GM12878 (cell line): Measurements from ENCODE around the gene UGT1A8.

Source experiments
- CEBPB ChIP-seq, 2 experiments: fragments of 150-350 bp in 1 of 2; IDR thresholded peaks; 2 replicates each; pipeline ENCODE4 v1.6.1; 2012 to 2014; ENCODE audit warnings: low read depth in 2 of 2, low read length in 2 of 2, borderline replicate concordance in 1 of 2, inconsistent platforms in 1 of 2
- EED ChIP-seq: sonication (generic); IDR thresholded peaks from 2 replicates; pipeline ENCODE4 v1.6.1; 2016; ENCODE audit warnings: antibody characterized with exemption, low read depth
- MYC ChIP-seq: IDR thresholded peaks from 2 replicates; pipeline ENCODE4 v1.6.1; 2011; ENCODE audit warnings: mild to moderate bottlenecking, low read length, moderate library complexity, inconsistent platforms; ENCODE audit not compliant: insufficient read depth, insufficient replicate concordance, insufficient read length, severe bottlenecking
- NR2C2 ChIP-seq: IDR thresholded peaks from 2 replicates; pipeline ENCODE4 v1.6.1; 2011; ENCODE audit warnings: borderline replicate concordance, low read depth; ENCODE audit not compliant: control insufficient read depth, insufficient read length
- NR2F1 ChIP-seq: fragments of 450-650 bp; conservative IDR thresholded peaks from 2 replicates; pipeline ENCODE4 v1.6.1; 2017; ENCODE audit warnings: mild to moderate bottlenecking
- NRF1 ChIP-seq: conservative IDR thresholded peaks from 2 replicates; pipeline ENCODE4 v1.6.1; 2011; ENCODE audit warnings: mild to moderate bottlenecking, low read depth, low read length, improper control_type of control experiment
- RFX5 ChIP-seq: IDR thresholded peaks from 2 replicates; pipeline ENCODE4 v1.6.1; 2011; ENCODE audit warnings: low read depth, low read length, improper control_type of control experiment
- ZBED1 ChIP-seq: IDR thresholded peaks from 2 replicates; pipeline ENCODE4 v1.6.1; 2016; ENCODE audit warnings: borderline replicate concordance
- TF ChIP-seq, protein P1 (sequence below): IDR thresholded peaks from 2 replicates; pipeline ENCODE4 v1.6.1; 2011; ENCODE audit warnings: borderline replicate concordance, low read depth, mild to moderate bottlenecking, moderate library complexity, mixed read lengths, low read length; ENCODE audit not compliant: insufficient read depth; ENCODE audit errors: extremely low read length
- TF ChIP-seq, protein P2 (sequence below), 3 experiments: IDR thresholded peaks in 2 of 3; conservative IDR thresholded peaks in 1 of 3; 2 replicates each; pipeline ENCODE4 v1.5.1; 2011; ENCODE audit warnings: low read depth in 3 of 3, low read length in 3 of 3, mild to moderate bottlenecking in 3 of 3, control low read depth in 2 of 3, moderate library complexity in 2 of 3, inconsistent platforms in 1 of 3, mixed read lengths in 1 of 3; ENCODE audit not compliant: control insufficient read depth in 2 of 3, insufficient read depth in 1 of 3; ENCODE audit errors: extremely low read depth in 1 of 3

DNA sequence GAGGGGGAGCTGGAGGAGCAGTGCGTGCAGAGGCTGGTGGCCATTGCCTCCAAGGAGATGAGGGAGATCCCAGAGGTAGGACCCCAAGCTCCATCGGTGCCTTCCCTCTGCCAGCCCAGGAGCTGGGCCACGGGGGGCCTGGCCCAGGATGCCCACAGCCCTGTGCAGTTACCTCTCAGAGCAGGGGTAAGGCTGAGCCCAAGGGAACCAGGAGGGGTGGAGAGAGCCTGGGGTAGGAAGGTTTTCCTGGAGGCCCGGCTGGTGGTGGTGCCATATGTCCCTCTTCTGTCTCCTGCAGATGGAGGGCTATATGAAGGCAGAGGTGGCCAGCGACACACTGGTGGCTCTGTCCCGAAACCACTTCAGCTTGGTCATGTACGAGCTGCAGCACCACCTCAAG, 172.1 kb downstream of the UGT1A8 start:
- TF ChIP-seq RFX5 = no peak
- no peak for TF ChIP-seq NR2C2
- TF ChIP-seq EED = no peak
- TF ChIP-seq, protein P1, sequence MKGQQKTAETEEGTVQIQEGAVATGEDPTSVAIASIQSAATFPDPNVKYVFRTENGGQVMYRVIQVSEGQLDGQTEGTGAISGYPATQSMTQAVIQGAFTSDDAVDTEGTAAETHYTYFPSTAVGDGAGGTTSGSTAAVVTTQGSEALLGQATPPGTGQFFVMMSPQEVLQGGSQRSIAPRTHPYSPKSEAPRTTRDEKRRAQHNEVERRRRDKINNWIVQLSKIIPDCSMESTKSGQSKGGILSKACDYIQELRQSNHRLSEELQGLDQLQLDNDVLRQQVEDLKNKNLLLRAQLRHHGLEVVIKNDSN = no peak
- no peak for TF ChIP-seq ZBED1
- TF ChIP-seq, protein P2, sequence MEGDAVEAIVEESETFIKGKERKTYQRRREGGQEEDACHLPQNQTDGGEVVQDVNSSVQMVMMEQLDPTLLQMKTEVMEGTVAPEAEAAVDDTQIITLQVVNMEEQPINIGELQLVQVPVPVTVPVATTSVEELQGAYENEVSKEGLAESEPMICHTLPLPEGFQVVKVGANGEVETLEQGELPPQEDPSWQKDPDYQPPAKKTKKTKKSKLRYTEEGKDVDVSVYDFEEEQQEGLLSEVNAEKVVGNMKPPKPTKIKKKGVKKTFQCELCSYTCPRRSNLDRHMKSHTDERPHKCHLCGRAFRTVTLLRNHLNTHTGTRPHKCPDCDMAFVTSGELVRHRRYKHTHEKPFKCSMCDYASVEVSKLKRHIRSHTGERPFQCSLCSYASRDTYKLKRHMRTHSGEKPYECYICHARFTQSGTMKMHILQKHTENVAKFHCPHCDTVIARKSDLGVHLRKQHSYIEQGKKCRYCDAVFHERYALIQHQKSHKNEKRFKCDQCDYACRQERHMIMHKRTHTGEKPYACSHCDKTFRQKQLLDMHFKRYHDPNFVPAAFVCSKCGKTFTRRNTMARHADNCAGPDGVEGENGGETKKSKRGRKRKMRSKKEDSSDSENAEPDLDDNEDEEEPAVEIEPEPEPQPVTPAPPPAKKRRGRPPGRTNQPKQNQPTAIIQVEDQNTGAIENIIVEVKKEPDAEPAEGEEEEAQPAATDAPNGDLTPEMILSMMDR (IDR thresholded peaks at IDR 0.05 in 2 of 3, conservative IDR thresholded peaks at IDR 0.05 in 1 of 3; ENCODE audit: control insufficient read depth in 2 of 3, extremely low read depth in 1 of 3, insufficient read depth in 1 of 3, low read depth in 3 of 3, low read length in 3 of 3) = no peak
- TF ChIP-seq NR2F1 = no peak
- no peak for TF ChIP-seq CEBPB (IDR thresholded peaks at IDR 0.05; ENCODE audit: borderline replicate concordance in 1 of 2, low read depth in 2 of 2, low read length in 2 of 2)
- no peak for TF ChIP-seq MYC
- TF ChIP-seq NRF1 = no peak
